HEK293T (cell line): Measurements from ENCODE around the gene WDTC1.
"Not testable (repeated sequence)": the region's sequence is repeated elsewhere in the genome, so short reads cannot be mapped to it uniquely, and the experiment has no call there.

Experiments
- CTCF ChIA-PET: fragments of 350-600 bp; formaldehyde crosslinking; extraction: SDS; loops from one replicate; lab custom pipeline; 2021; ENCODE audit warnings: antibody characterized with exemption, inconsistent platforms; lab: Yijun Ruan, JAX
- POLR2A ChIA-PET: fragments of 350-600 bp; formaldehyde crosslinking; extraction: SDS; loops from one replicate; lab custom pipeline; 2020; ENCODE audit warnings: antibody characterized with exemption, inconsistent platforms; lab: Yijun Ruan, JAX
- DNase-seq: peaks from one replicate; pipeline ENCODE4 v3.0.0; 2012; ENCODE audit warnings: mixed read lengths; ENCODE audit errors: extremely low spot score
- ARNT ChIP-seq: fragments of 450-650 bp; IDR thresholded peaks from 2 replicates; pipeline ENCODE4 v1.6.1; 2017; ENCODE audit warnings: mild to moderate bottlenecking
- BHLHE40 ChIP-seq: fragments of 450-650 bp; IDR thresholded peaks from 2 replicates; pipeline ENCODE4 v1.6.1; 2016; ENCODE audit warnings: mild to moderate bottlenecking, moderate library complexity, borderline replicate concordance
- CTBP1 ChIP-seq: fragments of 450-650 bp; IDR thresholded peaks from 2 replicates; pipeline ENCODE4 v1.6.1; 2016; ENCODE audit warnings: borderline replicate concordance
- ELF4 ChIP-seq: fragments of 450-650 bp; IDR thresholded peaks from 2 replicates; pipeline ENCODE4 v1.6.1; 2017; ENCODE audit warnings: antibody characterized with exemption
- FOXA1 ChIP-seq: fragments of 450-650 bp; IDR thresholded peaks from 2 replicates; pipeline ENCODE4 v1.6.1; 2016; ENCODE audit warnings: mild to moderate bottlenecking
- FOXK2 ChIP-seq: fragments of 450-650 bp; IDR thresholded peaks from 2 replicates; pipeline ENCODE4 v1.6.1; 2016; ENCODE audit warnings: mild to moderate bottlenecking
- FOXM1 ChIP-seq: fragments of 450-650 bp; IDR thresholded peaks from 2 replicates; pipeline ENCODE4 v1.6.1; 2017; ENCODE audit warnings: mild to moderate bottlenecking, borderline replicate concordance
- HDGF ChIP-seq: fragments of 450-650 bp; IDR thresholded peaks from 2 replicates; pipeline ENCODE4 v1.6.1; 2017; ENCODE audit warnings: antibody characterized with exemption, borderline replicate concordance
- L3MBTL2 ChIP-seq: fragments of 450-650 bp; conservative IDR thresholded peaks from 2 replicates; pipeline ENCODE4 v1.6.1; 2016; ENCODE audit warnings: mild to moderate bottlenecking
- LEF1 ChIP-seq: fragments of 450-650 bp; IDR thresholded peaks from 2 replicates; pipeline ENCODE4 v1.6.1; 2017; ENCODE audit warnings: mild to moderate bottlenecking, borderline replicate concordance
- NFRKB ChIP-seq: fragments of 450-650 bp; IDR thresholded peaks from 2 replicates; pipeline ENCODE4 v1.6.1; 2016; ENCODE audit warnings: mild to moderate bottlenecking, moderate library complexity
- PKNOX1 ChIP-seq: fragments of 450-650 bp; IDR thresholded peaks from 2 replicates; pipeline ENCODE4 v1.6.1; 2016
- SP1 ChIP-seq: fragments of 450-650 bp; IDR thresholded peaks from 2 replicates; pipeline ENCODE4 v1.6.1; 2017
- SUZ12 ChIP-seq: fragments of 450-650 bp; IDR thresholded peaks from 2 replicates; pipeline ENCODE4 v1.6.1; 2016; ENCODE audit warnings: mild to moderate bottlenecking
- TARDBP ChIP-seq: fragments of 450-650 bp; IDR thresholded peaks from 2 replicates; pipeline ENCODE4 v1.6.1; 2016
- ZNF384 ChIP-seq: fragments of 450-650 bp; IDR thresholded peaks from 2 replicates; pipeline ENCODE4 v1.6.1; 2016

WDTC1 gene

DNA sequence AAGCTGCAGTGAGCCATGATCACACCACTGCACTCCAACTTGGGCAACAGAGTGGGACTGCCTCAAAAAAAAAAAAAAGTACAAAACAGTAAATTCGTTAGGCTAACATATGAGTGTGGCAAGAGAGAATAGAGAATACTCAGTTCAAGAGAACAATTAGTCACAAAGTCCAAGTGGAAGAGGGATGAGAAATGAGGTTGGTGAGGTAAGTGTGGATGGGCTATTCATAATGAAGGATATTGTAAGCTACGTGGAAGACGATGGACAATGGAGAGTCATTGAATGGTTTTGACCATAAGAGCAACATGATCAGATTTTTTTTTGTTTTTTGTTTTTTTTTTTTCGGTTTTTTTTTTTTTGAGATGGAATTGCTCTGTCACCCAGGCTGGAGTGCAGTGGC, 34.8 kb downstream of the WDTC1 start:
- POLR2A ChIA-PET, result no interaction called here
- no peak for DNase-seq
- CTCF ChIA-PET, result interaction anchor here (0.6 kb wide), 1 partner anchor 39 kb away, joined by 3 read pairs; no protein-coding TSS in a partner anchor
- no peak for TF ChIP-seq SP1
- TF ChIP-seq FOXM1, result no peak
- no peak for TF ChIP-seq PKNOX1
- no peak for TF ChIP-seq HDGF
- TF ChIP-seq FOXK2, result no peak
- TF ChIP-seq CTBP1, result no peak
- TF ChIP-seq ARNT, result no peak
- no peak for TF ChIP-seq ELF4
- no peak for TF ChIP-seq NFRKB
- TF ChIP-seq TARDBP, result no peak
- TF ChIP-seq ZNF384, result no peak
- TF ChIP-seq L3MBTL2, result no peak

- ChIA-PET CTCF (no interaction called here), POLR2A (no interaction called here)
- DNase-seq, result no peak
- TF ChIP-seq FOXA1 (no peak), SP1 (no peak)
These were observed 39.8 kb downstream of the WDTC1 start for GRCh38 chr1:27274204-27274603.

GRCh38 chr1:27275696-27276095, 41.3 kb downstream of the WDTC1 start:
- ChIA-PET CTCF (no interaction called here), POLR2A (no interaction called here)
- DNase-seq, result no peak
- TF ChIP-seq FOXA1 (no peak), LEF1 (no peak)

GRCh38 chr1:27284425-27285273, 50.2 kb downstream of the WDTC1 start:
- ChIA-PET CTCF (interaction anchor here (0.6 to 4.2 kb wide), 6 partner anchors 87 to 681 kb away, joined by 3 to 21 read pairs (median 5); no protein-coding TSS in a partner anchor), POLR2A (no interaction called here)
- peak; percentile 82 for DNase-seq
- no peak for TF ChIP-seq SP1
- TF ChIP-seq FOXK2, result no peak
- TF ChIP-seq BHLHE40, result no peak
- TF ChIP-seq ZNF384, result 0 out of 2 replicates have a peak, but pooled peaks have one; percentile 50

DNA sequence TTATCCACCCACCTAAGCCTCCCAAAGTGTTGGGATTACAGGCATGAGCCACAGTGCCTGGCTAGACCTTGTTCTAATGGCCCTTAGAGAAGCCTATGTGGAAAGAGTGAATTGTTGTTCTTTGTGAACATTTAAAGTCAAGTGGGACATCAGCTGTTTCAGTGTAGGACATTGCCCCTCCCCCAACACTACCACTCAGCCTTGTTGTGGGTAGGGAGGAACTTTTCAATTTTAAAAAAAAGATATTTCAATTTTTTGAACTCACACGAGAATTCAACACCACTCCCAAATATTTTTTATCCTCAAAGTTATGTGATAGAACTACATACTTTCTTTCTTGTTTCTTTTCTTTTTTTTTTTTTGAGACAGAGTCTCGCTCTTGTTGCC, 50.8 kb downstream of the WDTC1 start:
- DNase-seq, result no peak
- TF ChIP-seq FOXM1 (no peak), ELF4 (no peak), LEF1 (no peak), NFRKB (no peak), CTBP1 (no peak), SP1 (no peak), ARNT (no peak), HDGF (no peak), BHLHE40 (no peak), FOXK2 (no peak), TARDBP (no peak), SUZ12 (no peak), PKNOX1 (no peak)
- CTCF ChIA-PET, result interaction anchor here (0.6 to 4.2 kb wide), 7 partner anchors 9 to 682 kb away, joined by 3 to 21 read pairs (median 4); no protein-coding TSS in a partner anchor
- POLR2A ChIA-PET, result no interaction called here

GRCh38 chr1:27285821-27286220, 51.4 kb downstream of the WDTC1 start:
- POLR2A ChIA-PET, DNase-seq: not testable (repeated sequence)
- CTCF ChIA-PET, result interaction anchor here (0.6 to 4.2 kb wide), 4 partner anchors 8 to 241 kb away, joined by 3 to 21 read pairs (median 4); no protein-coding TSS in a partner anchor

DNA sequence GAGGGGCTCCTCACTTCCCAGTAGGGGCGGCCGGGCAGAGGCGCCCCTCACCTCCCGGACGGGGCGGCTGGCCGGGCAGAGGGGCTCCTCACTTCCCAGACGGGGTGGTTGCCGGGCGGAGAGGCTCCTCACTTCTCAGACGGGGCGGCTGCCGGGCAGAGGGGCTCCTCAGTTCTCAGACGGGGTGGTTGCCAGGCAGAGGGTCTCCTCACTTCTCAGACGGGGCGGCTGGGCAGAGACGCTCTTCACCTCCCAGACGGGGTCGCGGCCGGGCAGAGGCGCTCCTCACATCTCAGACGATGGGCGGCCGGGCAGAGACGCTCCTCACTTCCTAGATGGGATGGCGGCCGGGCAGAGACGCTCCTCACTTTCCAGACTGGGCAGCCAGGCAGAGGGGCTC, 54.7 kb downstream of the WDTC1 start:
- POLR2A ChIA-PET, CTCF ChIA-PET, DNase-seq: not testable (repeated sequence)

DNA sequence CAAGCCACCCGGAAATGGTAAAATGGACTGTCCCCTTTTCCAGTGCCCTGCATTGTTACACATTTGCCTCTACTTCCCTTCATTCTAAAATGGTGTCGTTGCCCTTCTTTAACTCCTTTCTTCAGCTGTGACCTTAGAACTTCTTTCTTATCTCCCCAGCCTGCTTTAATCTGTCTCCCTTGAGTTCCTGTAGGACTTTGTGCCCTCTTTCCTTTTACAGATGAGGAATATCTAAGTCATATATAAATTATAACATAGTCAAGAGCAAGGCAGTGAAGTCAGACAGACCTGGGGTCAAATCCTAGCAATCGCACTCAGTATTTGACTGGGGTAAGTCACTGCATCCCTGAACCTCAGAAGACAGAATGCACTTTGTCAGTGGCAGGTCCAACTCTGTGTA, 56.1 kb downstream of the WDTC1 start:
- no peak for DNase-seq
- TF ChIP-seq NFRKB (no peak), FOXM1 (no peak), TARDBP (no peak), CTBP1 (no peak), FOXK2 (no peak), SP1 (no peak), ELF4 (no peak), SUZ12 (no peak), PKNOX1 (no peak), FOXA1 (no peak)
- ChIA-PET CTCF (no interaction called here), POLR2A (no interaction called here)
